Activated T-cell treated with anti-CD3 and anti-CD28 coated beads, Interleukin-2, amount 50 U/mL, for 48 hours (primary cell): ENCODE data around the gene UNC13C.

Experiments used
- DNase-seq, 2 experiments: peaks; one replicate each; pipeline ENCODE4 v3.0.0-alpha.2; 2020

The UNC13C gene

DNA sequence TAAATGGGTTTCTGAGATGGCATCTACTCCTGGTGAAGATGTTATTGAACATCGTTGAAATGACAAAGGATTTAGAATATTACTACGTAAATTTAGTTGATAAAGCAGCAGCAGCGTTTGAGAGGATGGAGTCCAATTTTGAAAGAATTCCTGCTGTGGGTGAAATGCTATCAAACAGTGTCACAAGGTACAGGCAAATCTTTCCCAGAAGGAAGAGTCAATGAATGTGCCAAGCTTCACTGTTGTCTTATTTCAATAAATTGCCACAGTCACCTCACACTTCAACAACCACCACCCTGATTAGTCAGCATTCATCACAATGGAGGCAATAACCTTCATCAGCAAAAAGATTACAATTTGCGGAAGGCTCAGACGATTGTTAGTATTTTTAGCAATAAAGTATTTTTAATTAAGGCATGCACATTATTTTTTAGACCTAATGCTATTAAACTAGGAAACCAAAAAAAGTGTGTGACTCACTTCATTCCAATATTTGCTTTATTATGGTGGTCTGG, 142.8 kb downstream of the UNC13C start:
- no peak for DNase-seq

DNA sequence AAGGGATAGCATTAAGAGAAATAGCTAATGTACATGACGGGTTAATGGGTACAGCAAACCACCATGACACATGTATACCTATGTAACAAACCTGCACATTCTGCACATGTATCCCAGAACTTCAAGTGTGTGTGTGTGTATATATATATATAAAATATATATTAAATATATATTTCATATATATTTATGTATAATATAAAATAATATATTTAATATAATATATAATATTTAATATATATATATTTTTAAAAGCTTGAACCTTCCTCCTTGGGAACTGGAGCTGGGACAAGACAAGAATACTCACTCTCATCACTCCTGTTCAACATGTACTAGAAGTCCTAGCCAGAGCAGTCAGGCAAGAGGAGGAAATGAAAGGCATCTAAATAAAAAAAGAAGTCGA, 149.3 kb downstream of the UNC13C start:
- DNase-seq, result no peak

DNA sequence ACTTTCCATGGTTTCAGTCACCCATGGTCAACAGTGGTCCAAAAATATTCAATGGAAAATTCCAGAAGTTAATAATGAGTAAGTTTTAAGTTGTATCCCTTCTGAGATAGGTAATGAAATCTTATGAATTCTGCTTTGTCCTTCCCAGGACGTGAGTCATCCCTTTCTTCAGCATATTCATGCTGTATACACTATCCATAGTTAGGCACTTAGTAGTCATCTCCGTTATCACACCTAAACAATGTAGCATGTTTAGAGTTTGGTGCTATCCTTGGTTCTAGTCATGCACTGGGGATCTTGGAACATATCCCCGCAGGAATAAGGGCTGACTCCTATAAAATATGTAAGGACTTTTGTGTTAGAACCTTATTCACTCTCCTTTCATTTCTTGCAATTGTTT, 153.2 kb downstream of the UNC13C start:
- DNase-seq, result no peak

DNA sequence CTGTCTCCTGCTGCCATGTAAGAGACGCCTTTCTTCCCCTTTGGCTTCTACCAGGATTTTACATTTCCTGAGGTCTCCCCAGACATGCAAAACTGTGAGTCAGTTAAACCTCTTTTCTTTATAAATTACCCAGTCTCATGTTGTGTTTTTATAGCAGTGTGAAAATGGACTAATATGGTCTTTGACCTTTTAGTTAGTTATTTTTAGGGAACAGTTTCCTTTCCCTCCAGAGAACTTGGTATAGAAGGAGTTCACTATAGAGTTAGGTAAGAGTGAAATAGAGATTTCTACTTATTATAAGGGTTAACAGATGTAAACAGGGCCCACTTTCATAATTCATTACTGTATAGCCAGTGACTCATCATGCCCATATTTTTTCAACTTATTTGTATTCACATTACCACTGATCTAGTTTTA, 170.9 kb downstream of the UNC13C start:
- no peak for DNase-seq

DNA sequence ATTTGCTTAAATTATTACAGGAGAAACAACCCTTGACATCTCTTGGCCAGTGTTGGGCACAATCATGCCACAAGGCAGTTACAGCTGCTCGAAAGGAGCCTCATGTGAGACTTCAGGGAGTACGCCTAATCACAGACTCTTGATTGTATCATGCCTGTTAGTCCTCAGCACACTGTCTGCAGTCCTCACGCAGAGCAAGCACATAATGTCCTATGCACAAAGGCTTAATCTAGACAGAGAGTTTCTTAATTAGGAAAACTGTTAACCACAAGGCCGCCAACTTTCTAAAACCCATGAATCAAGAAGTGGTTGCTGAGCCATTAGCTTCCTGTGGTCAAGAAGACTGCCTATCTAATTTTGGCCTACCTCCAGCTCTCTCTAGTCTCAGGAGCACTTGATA, 172.0 kb downstream of the UNC13C start:
- no peak for DNase-seq

DNA sequence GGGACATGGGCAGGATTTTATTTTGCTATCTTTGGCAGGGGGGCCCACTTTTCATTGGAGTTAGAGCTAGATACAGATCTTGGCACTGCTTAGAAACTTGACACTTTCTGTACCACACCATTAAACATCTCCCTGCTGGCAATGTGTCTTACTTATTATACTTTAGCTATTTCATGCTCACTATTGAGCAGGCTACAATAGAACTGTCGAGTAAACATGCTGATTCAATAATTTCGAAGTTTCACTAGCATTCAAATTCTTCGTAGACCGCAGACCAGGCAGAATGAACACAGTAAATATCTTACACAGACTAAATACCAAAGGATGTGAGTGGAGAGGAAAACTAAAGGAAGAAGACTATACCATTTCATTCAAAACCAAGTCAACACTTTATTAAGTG, 180.8 kb downstream of the UNC13C start:
- DNase-seq, result no peak

DNA sequence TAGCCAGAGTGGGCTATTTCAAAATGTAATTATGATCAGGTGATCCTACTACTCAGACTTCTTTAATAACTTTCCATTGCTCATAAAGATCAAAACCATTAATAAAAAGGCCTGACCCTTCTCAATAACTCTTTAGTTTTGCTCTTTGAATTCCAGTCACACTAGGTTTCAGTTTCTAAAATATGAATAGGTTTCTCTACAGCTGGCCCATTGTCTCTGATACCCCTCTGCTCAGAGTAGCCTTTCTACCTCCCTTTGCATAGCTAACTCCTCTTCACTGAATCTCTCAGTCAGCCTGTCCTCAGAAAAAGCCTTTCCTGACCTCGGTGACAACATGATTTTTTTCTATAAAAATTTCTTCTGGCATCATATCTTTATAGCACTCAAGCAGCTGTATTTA, 209.1 kb downstream of the UNC13C start:
- no peak for DNase-seq

DNA sequence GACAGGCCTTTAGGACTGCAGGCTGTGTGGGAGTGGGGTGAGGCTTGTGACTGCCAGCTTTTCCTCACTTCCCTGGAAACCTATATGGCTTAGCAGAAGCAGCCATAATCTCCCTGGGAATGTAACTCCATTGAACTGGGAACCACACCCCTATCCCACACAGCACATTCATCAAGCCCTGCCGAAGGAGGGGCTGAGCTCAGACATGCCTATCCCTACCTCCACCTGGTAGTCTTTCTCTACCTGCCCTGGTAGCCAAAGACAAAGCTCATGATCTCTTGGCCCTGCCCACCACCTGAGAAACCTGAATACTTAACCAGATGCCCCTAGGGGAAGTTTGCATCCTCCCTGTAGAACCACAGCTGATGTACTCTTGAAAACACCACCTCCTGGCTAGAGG, 219.8 kb downstream of the UNC13C start:
- DNase-seq, result no peak

DNA sequence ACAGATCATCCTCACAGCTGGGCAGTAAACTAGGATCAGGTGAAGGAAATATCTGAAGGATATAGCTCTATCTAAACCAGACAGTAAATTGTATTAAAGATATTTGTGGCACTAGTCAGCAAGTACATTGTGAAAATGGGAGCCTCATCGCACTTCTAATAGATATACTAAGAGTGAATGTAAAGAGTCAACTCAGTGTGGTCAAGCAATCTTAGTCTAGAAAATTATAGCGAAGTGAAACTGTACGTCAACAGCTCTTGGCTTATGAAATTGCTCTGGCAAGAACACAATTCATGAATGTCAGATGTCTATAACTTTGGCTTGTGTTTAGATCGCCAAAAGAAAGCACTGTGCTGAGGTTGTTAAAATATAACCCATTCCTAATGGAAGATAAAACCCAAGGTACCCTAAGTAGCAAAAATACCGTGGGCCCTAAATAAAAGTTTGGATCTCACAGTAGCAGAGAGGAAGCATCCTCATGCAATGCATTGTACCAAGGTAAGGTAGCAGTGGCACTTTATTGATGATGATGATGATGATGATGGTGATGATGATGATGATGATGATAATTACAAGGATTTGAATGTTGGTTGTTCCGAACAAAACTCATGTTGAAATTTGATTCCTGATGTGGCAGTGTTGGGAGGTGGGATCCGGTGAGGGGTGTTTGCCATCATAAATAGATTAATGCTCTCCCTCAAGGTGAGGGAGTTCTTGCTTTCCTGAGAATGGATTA, 228.5 kb downstream of the UNC13C start:
- no peak for DNase-seq

DNA sequence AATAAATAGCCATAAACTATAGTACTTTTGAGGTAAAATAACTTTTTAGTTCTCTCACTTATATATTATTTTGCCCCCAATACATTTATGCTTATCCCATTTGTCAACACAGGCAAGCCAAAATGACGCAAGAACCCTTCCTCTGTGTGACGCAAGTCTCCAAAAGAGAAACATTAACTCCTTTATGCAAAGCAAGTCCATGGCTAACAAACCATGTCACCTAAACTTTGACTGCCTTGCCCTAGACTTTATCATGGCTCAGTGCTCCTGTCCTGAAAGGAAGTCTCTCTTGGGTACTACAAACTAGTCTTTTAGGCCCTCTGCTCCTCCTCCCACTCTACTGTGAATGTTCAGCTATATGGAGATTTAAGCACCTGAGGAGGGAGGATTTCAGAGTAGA, 230.5 kb downstream of the UNC13C start:
- DNase-seq, result no peak

DNA sequence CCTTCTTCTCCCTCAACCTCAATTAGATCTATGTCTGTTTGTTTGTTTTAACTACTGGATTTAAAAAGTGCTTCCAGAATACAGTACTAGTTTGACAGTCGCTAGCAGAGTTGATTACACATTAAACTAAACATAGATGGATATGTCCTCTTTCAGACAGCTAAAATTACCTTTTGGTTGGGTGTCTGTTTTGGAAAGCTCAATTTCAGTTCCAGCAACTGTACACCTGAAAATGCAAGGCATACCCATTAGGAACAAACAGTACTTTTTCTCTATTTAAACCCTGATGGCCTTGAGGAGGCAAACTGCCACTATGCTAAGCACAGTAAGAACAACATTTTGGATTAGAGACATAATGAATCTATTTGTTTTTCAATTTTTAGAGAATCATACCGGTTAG, 234.4 kb downstream of the UNC13C start:
- no peak for DNase-seq

DNA sequence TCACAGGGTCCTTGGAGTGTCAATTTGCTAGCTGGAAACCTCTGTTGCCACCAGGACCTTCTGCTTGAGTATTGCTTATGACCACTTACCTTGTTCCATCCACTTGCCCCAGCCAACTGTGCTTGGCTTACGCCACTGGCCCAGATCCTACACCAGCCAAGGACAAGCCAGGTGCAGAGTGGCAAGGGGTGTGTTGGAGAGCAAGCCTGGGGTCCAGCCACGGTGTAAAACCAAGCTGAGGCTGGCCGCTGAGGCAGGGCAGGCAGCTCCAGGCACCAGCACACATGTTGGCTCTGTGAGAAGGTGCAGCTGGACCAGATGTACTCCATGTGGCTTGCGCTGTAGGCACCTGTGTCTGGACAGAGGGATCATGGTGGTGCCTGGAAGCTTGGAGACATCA, 248.2 kb downstream of the UNC13C start:
- no peak for DNase-seq

DNA sequence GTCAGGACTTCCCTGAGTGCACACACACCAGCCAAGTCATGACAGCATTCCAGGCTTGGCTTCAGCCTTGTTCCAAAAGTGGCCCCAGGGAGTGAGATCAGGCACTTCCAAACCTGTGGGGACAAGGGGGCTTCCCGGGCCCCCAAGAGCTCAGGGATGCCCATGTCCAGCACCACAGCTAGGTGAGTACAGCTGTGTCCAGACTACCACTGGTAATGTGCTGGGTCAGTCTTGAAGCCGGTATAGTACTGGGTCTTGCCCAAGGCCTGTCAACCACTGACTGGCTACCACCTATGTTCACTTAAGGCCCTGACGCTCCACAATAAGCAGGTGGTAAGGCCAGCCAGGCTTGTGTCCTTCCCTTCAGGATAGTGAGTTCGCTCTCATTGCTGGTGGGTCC, 249.3 kb downstream of the UNC13C start:
- DNase-seq, result no peak

DNA sequence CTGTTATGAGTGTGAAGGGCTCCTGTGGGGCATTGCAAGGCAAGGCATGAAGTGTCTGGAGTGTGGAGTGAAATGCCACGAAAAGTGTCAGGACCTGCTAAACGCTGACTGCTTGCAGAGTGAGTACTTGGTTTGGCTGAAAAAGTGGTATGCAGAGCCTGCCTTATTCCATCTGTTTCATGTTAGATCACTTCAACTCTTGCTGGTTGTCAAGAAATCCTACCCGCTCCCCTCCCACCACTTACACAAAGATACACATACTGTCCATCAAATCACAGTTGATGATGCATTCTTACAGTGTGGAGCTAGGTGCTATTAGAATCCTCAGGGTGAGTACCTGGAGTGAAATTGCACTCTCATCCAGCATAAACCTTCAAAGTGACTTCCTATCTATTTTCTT, 272.1 kb downstream of the UNC13C start:
- no peak for DNase-seq

DNA sequence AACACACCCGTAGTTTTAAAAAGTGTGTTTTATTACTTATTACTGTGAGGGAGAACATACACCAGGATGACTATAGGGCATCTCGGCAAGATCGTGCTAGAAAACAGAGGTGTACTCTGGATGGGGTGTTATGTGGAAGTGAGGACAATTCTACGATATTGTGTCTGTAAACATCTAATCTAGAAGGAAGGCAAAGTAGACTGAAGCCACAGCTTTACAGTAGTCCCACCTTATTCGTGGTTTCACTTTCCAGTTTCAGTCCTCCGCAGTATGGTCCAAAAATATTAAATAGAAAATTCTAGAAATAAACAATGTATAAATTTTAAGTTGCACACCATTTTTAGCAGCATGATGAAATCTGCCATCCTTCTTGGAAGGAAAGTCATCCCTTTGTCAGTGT, 277.9 kb downstream of the UNC13C start:
- DNase-seq, result no peak

DNA sequence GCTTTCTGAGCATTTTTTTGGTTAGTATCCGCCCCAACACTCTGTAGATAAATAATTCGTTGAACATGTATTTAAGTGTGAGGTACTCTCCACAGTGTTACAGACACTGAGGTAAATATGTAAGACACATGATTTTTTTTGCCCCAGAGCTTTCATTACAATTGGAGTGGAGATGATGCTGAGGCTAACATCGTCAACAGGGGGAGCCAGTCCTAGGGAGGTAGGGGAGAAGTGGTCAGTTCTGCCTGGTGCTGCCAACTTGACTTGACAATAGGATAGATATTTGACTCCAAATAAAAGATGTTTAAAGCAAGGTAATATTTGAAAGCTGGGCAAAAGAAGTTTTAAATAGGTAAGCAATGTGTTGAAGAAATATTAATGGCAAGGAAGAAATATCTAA, 295.7 kb downstream of the UNC13C start:
- DNase-seq, result no peak

DNA sequence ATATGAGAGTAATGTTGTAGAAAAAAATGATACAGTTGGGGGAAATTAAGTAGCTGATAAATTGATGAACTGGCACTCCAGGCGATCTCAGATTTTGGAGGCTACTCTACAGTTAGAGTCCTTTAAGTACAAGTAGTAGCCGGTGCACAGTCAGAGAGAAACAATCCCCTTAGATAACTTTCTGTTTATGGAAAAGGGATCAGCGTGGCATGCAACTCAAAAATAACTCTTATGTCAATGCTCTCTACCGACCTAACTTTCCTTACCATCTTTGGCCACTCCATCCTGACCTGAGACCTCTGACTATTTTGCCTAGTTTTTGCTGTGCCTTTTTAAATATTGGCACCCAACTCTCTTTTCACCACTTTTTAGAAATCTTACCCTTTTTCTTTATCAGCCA, 299.6 kb downstream of the UNC13C start:
- DNase-seq, result no peak

DNA sequence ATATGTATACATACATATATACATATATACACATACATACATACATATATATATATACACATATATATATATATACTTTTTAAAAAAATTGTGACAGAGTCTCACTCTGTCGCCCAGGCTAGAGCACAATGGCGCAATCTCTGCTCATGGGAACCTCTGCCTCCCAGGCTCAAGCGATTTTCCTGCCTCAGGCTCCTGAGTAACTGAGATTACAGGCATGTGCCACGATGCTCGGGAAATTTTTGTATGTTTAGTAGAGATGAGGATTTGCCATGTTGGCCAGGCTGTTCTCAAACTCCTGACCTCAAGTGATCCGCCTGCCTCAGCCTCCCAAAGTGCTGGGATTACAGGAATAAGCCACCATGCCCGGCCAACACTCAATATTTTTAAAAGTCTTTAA, 302.5 kb downstream of the UNC13C start:
- DNase-seq, result no peak

DNA sequence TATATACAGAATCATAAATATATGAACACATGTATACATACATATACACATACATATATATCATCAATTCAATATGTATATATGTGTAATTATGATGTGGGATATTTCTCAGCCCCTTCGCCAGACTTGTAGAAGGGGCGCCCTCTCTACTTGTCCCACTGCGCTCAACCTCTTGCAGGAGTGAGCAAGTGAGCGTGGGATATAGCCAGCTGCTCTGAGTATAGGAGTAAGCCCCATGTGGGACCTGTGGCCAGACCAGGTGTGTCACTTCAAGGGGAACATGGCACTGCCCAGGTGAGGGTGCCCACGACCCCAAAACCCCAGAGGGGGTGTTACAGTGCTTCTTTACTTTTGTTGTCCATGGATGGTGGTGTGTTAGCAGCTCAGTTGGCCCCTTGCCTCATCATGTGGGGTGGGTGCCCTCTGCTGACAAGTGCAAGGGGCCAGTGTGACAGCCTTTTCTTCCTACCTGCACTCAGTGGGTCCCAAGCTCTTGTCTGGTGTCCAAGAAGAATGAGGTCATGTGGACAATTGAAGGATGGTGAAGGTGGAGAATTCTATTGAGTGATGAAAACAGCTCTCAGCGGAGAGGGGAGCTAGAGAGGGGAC, 304.1 kb downstream of the UNC13C start:
- no peak for DNase-seq

DNA sequence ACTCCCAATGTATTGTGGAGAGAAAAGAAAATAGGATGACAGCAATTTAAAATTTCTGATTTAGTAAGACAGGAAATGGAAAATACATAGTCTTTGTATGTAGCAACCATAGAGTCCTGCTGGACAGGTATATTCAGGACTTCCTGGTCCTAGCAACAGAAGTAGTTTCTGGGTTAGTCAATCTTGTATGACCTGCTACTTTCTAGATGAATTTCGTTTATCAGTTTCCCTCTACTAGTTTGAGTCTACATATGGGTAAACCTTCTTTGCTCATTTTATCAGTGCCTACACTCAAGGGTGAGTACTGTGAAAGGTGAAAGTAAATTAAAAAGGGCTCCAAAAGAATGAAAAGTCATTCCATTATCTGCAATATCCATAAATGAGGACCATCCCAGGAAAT, 309.8 kb downstream of the UNC13C start:
- no peak for DNase-seq

DNA sequence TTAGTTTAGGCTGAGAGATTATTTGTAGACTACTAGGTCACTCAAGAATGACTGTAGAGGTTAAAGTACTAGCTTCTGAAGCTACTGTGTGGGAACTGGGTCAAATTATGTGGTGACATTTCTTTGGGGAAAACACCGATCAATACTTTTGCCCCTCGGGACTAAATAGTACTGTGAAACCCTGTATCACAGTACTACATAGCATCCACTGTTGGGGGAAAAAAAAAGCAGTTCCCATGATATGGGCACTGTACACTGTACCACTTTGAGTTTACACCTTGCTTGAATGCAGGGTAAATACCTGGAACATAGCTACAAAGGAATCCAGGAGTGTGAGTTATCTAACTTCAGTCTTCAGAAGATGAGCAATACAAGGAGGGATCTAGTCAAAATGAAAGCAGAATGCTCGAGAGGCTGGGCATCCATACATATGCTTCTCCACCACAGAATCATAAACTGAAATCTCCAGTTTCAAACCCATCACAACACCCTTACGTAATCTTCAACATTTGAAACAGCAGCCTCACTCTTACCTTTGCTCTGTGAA, 311.4 kb downstream of the UNC13C start:
- no peak for DNase-seq

DNA sequence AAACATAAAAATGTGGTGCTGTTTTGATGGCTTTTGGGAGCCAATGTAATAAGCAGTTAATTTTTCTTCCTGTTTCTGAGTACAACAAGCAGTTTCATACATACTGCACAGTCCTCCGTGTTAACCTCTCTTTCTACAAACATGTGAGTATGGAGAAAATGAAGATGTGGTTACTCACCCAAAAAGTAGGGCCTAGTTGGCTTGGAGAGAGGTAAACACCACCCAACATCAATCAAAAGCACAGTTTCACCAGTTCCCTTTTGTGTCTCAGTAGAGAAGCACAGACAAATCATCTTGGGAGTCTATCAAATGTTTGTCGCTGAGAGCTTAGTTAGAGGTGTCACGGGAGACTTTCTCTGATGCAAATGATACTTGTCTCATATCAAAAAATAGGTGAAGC, 320.2 kb downstream of the UNC13C start:
- DNase-seq, result no peak

DNA sequence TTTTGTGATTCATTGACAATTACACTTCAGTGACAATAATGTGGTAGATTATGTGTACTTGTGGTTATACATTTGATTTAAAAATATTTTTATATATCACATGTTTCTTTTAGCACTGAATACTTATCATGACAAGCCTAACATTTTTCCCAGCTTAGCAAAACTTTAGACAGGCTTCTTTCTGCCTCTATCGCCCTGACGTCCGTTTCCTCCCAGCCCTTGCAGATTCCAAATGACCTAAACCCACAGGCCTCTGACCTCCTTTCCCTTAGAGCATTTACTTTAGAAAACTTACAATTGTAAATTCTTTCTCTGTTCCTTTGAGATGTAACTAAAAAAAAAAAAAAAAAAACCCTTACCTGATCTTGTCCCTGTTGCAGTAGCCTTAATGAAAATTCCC, 326.1 kb downstream of the UNC13C start:
- no peak for DNase-seq

DNA sequence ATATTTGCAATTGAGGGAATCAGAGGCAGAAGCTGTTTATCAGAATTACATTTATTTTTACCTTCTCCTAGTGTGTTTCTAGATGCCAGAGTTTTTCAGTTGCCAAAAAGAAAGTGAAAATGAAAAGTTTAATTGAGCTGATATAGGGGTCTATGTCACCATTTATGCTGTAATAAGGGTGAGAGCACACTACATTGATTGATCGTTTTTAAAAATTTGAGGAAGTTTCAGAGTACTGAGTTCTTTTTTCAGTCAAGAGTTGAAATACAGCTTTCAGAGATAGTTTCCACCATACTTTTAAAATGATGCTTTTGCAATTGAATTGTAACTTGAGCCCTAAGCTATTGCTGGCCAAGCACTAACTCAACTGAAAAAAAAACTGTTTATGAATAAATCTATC, 326.9 kb downstream of the UNC13C start:
- DNase-seq, result no peak
